Stromal cell of bone marrow (primary cell): ENCODE measurements around the gene COL16A1.
A peak's percentile ranks its signal among the peaks of the same experiment; 100 is the strongest.

ENCODE experiments used
- DNase-seq: peaks from one replicate; pipeline ENCODE4 v3.0.0-alpha.2; 2012; ENCODE audit warnings: low read depth

COL16A1 gene

DNA sequence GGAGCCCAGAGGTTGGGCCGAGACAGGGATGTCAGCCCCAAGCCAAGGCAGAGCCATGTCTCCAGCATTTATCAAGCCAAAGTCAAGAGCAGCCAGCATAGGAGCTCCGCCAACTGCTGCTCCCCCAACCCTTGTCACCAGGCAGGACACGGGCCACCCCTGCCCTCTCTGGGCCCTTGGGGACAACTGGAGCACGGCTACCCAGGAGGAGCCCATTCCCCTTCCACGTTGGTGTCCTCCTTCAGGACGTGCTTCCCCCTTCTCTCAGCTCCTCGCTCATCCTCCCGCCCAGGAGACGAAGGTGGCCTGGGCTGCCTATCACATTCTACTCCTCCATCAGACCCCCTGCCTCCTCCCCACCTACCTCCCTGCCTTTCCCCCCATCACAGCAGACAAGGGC lies 39.3 kb downstream of the COL16A1 start:
- DNase-seq, result no peak

DNA sequence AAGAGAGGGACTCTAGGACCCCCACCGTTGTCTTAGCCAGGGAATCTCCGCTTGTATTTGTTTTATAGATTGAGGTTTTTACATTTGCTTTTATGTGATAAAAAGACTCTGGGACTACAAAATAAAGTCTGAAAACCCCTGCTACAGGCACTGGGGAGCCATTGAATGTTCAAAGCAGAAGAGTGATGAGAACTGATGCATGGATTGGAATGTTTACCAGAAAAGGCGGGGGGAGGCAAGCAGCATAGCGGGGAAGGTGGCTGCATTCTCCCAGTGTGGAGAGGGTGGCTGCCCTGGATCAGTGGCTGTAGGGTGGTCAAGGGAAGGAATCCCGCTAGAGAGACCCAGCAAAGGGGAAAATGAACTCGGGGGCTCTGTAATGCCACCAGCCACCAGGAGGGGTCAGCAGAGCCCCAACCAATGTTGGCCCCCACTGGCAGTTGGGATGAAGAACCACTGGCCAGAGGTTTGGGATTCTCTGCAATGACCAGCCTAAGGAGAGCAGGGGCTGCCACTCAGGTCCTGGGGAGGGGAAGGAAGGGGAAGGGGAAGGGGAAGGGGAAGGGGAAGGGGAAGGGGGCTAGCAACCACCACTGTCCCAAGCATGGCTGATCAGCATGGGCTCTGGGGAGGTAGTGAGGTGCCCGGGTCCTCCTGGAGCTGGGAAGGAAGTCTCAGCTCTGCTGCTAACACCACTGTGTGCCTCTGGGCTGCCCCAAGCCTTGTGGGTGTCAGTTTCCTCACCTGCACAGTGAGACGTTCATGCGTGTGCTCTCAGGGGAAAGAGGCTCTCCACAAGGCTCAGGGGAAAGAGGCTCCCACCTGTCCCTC lies 40.0 kb downstream of the COL16A1 start:
- DNase-seq, result no peak

DNA sequence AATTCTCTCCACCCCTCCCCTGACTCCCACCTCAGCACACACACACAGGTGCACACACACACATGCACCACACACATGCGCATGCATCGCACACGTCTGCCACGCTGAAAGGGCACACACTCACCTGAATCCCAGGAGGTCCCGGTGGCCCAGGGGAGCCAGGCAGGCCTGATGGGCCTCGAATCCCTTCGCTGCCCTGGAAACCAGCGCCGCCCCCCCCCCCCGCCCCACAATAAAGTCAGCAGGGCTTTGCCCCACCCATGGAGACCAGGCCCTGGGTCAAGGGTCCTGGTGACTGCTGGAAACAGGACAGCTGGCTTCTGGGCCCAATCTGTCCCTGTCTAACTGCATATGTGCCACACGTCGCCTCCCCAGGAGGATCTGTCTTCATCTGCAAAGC lies 41.4 kb downstream of the COL16A1 start:
- DNase-seq, result no peak

DNA sequence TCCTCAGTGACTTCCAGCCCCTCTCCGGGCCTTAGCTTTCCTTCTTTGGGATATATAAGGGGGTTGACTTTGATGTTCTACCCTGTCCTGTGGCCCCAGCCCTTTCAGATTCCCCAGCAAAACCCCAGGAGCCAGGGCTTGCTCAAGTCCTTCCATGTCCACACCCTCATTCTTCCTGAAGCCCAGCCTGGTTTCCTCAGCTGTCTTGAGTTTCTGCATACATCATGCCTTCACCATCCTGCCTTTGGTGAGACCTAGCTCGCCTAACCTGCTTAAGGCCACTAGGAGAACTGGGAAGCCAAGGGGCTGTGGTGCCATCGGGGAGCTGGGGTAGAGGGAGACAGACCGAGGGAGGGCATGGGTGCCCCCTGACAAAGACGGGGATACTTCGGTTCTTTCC lies 42.0 kb downstream of the COL16A1 start:
- DNase-seq, result no peak

DNA sequence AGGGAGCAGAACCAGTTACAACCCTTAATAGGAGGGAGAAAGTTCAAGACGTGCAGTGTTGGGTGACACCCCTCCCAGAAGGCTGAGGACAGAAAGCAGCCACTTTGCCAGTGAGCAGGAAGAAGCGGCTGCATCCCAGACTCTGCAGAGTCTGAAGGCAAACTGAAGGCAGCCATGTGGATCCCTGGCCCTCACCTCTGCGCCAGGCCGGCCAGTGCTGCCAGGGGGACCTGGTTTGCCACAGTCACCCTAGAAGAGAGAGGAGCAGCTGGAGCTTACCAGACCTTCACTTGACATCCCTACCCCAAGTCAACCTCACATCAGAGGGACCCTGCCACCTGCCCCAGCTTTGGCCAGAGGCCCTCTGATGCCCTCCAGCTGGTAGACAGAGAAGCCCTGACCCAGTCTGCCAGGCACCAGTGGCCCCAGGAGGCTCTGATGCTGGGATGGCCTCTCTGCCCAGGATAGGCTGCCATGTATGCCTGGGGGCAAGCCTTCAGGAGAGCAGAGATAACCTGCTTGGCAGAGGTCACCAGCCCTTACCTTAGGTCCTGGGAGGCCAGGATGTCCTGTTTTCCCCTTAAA lies 42.9 kb downstream of the COL16A1 start:
- DNase-seq, result no peak

DNA sequence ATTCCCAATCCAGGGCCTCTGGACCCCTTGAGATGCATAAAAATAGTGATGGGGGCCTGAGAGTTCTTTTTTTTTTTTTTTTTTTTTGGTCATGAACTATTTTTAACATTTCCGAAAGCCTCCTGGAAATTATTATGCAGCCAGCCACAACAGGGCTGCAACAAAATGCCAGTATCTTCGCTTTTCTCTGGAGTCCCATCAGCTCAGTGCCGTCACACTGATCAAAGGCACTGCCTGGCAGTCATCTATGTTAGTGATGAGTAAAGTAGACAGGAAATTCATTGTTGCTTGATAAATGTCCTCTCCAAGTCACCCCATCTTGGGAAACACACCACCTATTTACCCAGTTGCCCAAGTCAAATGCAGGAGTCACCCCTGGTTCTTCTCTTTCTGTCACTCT lies 43.9 kb downstream of the COL16A1 start:
- no peak for DNase-seq

DNA sequence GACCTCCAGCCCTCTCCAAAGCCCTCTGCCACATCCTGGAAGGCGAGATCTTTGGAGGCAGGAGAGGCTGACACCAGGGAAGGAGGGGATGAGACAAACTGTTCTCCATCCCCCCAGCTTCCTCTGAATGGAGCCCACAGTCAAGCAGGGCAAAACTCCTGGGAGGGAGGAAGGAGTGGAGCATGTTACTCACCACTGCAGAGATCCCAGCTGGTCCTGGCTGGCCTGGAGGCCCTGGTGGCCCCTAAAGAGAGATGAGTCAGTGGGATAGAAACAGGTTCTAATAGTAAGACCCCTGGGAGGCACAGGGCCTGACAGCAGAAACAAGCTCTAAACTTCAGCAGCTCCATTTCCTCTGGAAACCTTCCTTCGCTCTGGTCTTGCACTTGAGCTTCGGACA lies 45.1 kb downstream of the COL16A1 start:
- DNase-seq, result peak; percentile 52

DNA sequence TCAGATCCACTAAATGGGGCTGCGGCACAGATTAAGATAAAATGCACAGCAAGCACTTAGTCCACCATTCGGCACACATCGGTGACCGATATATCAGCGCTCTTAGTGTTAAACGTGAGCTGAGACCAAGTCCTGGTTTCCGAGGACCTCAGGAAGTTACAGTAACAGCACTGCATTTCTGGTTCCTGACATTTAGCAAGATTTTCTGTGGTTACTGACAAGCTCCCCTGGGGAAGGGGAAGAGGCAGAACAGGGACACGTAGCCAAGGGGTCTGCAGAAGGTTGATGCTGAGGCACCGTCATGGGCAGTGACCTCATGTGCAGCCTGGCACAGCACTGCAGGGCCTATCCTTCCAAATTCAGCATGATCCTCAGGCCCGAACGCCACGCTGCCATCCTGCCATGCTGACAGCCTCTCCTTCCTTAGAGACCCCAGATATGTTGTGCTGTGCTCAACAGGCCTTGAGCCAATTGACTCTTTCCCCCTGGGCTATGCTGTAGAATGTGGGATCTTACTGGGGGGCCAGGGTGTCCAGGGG lies 45.8 kb downstream of the COL16A1 start:
- no peak for DNase-seq

DNA sequence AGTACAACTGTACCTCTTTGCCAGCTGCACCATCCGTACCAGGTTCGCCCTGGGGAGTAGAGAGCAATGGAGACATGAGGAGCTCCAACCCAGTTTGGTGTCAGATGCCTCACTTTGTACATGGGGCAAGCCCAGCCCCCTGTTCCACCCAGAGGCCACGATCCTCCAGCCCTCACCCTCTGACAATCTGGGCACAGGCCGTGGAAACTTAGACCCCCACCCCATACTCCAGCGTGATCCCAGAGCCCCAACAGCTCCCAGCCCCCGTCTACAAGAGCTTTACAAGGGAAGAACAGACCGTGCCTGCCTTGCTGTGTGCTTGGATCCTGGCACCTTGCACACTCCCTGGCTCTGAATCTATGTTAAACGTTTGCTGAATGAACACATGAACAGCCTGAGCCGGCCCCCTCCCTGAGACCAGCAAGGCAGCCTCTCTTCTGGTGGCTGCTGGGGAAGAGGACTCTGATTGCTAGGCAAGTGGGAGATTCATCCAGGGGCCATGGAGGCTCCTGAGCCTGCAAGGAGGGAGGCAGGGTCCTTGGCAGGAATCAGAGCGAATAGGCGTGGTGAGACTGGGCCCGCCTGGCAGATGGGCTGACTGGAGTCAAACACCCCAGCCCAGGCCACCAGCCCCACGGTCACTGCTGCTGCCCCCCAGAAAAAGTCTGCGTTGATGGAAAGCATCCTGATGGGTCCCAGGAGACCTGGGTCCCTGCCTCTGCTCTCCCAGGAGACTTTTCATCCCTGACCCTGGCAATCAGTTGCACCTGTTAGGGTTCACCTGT lies 46.6 kb downstream of the COL16A1 start:
- no peak for DNase-seq

DNA sequence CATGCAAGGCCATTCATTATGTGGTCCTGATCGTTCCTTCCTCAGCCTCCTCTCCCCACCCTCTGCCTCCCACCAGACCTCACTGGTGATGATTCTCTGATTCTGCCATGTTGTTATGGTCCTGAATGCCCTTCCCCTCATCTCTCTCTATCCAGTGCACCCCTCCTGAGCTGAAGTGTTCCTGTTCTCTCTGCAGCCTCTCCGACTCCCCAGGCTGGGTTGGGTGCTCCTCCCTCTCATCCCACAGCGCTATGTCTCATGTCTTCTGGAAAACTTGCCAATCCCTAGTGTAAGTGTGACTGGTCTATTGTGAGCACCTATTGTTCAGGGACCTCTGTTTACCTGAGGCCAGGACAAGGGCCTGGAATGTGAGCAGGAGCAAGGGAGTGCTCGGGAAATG lies 48.1 kb downstream of the COL16A1 start:
- DNase-seq, result no peak

DNA sequence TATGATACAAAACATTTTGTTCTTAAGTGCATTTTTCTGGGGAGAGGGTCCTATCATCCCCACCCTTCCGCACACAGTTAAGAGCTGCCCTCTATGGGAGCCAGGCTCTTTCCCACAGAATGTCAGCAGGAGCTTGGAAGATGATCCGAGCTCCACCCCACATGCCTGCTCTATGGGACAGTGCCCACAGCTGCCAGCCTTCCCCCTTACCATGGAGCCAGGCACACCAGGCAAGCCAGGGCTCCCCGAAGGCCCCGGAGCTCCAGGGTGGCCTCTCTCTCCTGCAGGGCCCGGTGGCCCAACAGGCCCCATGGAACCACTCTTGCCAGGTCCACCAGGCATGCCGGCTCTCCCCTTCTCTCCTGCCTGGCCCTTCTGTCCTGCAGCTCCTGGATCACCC lies 48.7 kb downstream of the COL16A1 start:
- no peak for DNase-seq

DNA sequence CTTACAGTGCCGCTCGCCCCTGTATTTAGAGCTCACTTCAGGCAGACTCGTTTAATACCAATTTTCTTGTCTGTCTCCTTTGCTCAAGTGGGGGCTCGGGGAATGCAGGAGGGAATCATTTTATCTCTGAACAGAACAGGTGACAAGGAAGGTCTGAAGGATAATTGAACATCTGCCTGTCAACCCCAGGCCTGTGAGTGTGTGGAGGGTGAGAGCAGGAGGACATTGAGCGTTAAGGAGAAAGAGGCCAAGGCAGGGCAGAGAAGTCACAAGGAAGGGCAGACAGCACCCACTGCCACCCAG lies 49.4 kb downstream of the COL16A1 start:
- no peak for DNase-seq

DNA sequence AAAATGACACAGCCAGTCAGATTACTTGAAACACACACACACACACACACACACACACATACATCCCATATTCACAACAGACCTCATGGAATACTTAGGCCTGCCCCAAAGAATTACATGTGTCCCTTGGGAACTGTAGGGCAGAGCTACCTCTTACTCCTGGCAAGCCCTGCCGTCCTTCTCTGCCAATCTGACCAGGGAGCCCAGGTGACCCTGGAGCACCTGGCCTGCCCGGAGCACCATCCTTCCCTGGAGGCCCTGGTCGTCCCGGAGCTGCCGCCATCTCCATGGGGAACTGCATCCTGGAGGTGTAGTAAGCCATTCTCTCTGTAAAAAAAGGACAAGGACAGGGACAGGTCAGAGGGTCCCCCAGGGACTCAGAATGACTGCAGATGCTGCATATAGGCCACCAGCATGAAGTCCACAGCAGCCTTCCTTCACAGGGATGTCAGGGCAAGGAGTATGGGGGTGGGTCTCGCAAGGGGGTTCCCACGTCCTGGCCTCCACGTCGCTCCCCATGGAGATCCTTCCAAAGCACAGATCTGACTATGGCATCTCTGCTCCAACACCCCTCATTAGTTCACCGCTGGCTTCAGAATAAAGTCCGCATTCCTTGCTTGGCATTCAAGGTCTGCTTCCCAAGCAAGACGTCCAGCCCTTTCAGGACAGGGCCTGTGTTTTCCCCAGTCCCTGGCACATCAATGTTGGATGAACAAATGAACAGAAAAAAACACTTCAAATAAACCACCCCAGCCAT lies 49.9 kb downstream of the COL16A1 start:
- DNase-seq, result no peak

DNA sequence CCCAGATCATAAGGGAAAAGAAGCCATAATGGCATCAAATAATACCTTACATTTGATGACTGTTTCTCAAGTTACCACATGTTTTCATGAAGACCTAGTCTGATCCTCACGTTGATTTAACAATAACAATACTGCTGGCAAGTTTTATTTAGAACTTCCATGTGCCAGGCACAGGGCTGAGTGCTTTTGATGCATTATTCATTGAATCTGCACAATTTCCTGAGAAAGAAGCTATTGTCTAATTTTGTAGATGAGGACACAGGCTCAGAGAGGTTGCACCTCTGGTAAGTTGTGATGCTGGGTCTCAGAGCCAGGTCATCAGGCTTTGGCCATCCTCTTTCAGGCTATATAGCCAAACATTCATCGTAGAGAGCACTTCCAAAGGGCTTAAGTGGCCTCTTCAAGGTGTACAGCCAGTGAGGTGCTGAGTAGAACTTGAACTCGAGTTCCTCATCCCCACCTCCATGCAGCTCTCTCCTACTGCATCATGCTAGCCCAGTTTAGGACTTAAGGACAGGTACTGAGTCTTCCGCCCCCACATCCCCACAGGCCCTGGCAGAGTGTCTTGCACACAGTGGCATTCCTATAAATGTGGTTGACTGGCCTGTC lies 50.8 kb downstream of the COL16A1 start:
- no peak for DNase-seq

DNA sequence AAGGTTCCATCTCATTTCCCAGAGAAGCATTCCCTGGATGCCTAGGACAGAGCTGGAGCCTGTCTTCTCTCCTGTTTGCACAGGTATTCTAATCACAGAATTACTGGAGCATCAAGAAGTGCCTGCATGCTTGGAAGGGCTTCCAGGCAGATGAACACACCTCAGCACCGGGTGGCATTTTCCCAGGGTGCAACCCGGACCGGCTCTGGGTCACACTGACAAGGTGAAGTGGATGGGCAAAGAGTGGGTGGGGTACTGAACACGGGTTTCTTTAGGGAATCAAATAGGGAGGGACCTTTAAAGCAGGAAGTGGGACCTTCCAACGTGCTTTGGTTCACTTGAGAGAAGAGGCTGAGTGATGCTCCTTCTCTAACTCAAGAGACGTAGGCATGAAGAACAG lies 52.1 kb downstream of the COL16A1 start:
- no peak for DNase-seq

DNA sequence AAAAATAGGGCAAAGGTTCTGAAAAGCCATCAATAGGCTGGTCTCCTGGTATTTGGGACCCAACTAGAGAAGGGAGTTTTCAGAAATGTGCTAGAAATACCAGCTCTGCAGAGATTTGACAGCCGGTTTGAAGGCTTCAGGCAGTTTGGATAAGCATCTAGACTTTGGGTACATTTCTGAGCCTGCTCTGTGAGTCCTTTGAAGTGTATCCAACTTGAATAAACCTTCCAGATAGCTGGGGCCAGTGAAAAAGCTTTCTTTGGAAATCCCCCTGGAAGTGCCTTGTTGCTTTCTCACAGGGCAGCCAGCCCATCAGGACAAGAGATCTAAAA lies 52.8 kb downstream of the COL16A1 start:
- DNase-seq, result no peak

DNA sequence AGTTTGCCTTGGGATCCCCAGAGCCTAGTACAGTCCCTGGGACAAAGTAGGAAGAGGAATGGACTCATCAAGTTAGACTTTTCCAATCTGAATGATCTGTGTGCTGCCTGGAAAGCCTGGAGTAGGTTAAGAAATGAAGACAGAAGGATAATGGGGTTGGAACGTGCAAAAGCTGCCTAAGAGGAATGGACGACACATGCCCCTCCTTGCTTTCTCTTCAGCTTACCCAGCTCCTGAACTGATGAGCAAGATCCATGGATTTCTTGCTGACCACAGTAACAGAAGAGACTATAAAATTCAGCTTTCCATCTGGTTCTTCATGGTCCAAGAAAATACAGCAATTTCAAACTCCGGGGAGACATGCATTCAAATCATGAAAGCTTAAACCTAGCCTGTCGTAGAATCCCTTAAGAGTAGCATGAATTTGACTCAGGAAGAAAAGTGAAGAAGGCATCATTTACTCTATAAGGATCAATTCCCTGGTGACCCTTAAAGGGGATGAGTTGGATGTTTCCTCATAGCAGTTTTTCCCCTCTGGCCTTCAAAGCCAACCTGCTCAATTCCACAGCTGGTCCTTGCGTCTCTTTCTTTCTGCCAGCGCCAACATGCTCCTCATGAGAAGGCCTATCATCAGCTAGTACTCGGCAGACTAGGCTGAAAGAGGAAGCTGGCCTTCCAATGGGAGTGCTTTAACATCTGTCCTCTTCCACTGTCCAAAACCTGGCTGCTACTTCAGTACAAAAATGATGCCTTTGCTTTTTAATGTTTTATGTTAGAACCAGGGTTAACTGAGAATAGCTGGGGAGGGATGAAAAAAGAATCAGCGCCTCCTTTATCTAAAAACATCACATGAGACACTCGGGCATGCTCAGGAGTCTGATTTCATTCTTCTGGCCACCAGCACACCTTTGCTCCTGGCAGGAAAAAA lies 53.4 kb downstream of the COL16A1 start:
- no peak for DNase-seq

DNA sequence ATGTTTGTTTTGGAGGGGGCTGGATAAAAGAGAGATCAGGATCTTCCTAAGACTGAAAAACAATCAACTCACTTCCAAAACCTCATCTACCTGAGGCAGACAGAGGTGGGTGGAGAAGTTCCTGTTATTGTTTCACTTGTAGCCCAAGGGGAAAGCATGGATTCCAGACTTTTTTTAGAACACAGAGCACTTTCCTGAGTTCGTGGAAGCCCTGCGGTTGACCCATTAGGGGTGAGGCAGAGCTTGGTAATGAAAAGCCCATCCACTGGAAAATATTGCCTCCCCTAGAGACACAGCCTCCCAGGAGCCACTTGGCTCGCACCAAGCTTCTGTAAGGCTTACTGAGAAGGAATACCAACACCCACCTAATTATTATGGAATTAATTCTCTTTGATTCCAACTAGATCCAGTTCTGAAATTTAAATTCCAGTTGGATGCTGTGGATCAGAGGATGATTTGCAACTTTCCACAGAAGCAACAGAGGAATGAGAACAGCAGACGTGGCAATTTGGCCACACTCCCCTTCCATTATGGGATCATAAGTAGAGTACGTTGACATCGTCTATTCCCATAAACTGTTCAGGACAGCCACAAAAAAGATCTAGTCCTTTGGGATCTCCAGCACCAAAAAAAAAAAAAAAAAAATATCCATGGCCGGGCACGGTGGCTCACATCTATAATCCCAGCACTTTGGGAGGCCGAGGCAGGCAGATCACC lies 55.0 kb downstream of the COL16A1 start:
- DNase-seq, result peak; percentile 25

DNA sequence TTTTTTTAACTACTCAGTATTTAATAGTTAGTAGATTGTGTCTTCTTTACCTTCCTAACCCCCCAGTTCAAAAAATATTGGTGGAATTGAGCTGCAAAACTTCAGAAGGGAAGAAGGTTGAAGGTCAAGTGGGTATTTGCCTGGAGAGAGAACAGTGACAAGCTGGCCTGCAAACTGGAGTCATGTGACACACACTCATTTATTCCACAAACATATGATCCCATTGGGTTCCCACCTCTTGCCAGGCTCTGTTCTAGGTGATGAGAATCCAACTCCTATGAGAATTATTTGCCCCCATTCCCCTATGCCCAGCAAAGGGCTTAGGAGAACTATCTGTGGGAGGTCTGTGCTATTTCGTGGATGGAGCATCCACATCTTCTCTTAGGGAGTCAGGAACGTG lies 55.6 kb downstream of the COL16A1 start:
- DNase-seq, result no peak

DNA sequence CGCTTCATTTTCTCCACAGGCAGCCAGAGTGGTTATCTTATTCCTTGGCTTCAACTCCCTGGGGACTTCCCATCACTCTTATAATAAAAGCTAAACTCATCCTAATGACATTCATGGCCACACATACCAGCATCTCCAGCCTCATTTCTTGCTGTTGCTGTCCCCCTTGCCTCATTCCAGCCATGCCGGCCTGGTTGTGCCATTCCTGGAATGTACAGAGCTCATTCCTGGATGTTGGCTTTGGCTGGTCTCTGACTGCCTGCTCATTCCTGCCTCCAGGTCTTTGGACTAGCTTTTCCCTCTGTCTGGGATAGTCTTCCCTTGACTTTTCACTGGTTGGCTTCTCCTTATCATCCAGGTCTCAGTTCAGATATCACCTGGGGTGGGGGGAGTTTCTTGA lies 56.7 kb downstream of the COL16A1 start:
- DNase-seq, result no peak
